DOHH2 (cell line): ENCODE results near the gene SHB.

Experiments used
- H3F3A ChIP-seq: fragments of 200-600 bp; sonication (generic), shearing (Covaris generic); 2 replicates; pipeline ENCODE4 v1.6.0; 2016; ENCODE audit warnings: antibody characterized with exemption, mild to moderate bottlenecking; ENCODE audit not compliant: control insufficient read depth, insufficient read depth
- H3K27ac ChIP-seq: fragments of 200-600 bp; sonication (generic); 2 replicates; pipeline ENCODE4 v1.5.1; 2014; ENCODE audit warnings: low read depth, mild to moderate bottlenecking, low read length, moderate library complexity
- H3K27me3 ChIP-seq: fragments of 200-600 bp; sonication (generic); 2 replicates; pipeline ENCODE4 v1.6.1; 2014; ENCODE audit warnings: mild to moderate bottlenecking, low read length, mixed read lengths; ENCODE audit not compliant: control insufficient read depth
- H3K36me3 ChIP-seq: fragments of 200-600 bp; sonication (generic); 2 replicates; pipeline ENCODE4 v1.6.1; 2014; ENCODE audit warnings: mild to moderate bottlenecking, low read length, moderate library complexity, mixed read lengths; ENCODE audit not compliant: control insufficient read depth
- H3K4me1 ChIP-seq: fragments of 200-600 bp; sonication (generic); 2 replicates; pipeline ENCODE4 v1.6.1; 2014; ENCODE audit warnings: mild to moderate bottlenecking, low read length, mixed read lengths; ENCODE audit not compliant: control insufficient read depth
- H3K4me2 ChIP-seq: fragments of 200-600 bp; sonication (generic); 2 replicates; pipeline ENCODE4 v1.6.0; 2014; ENCODE audit warnings: mild to moderate bottlenecking, low read length, moderate library complexity
- H3K4me3 ChIP-seq: fragments of 200-600 bp; sonication (generic); 2 replicates; pipeline ENCODE4 v1.5.1; 2014; ENCODE audit warnings: mild to moderate bottlenecking, low read length, mixed read lengths
- H3K79me2 ChIP-seq: fragments of 200-600 bp; sonication (generic); 2 replicates; pipeline ENCODE4 v1.6.1; 2014; ENCODE audit warnings: mild to moderate bottlenecking, low read length, mixed read lengths; ENCODE audit not compliant: control insufficient read depth
- H3K9me2 ChIP-seq: fragments of 200-600 bp; sonication (generic); replicated peaks from 2 replicates; pipeline ENCODE4 v1.6.1; 2014; ENCODE audit warnings: mild to moderate bottlenecking, low read length, mixed read lengths; ENCODE audit not compliant: control insufficient read depth
- H3K9me3 ChIP-seq: fragments of 200-600 bp; sonication (generic); 2 replicates; pipeline ENCODE4 v1.6.1; 2014; ENCODE audit warnings: antibody characterized with exemption, low read length, mixed read lengths; ENCODE audit not compliant: control insufficient read depth, insufficient read depth
- H4K20me1 ChIP-seq: fragments of 200-600 bp; sonication (generic); 2 replicates; pipeline ENCODE4 v1.6.0; 2014; ENCODE audit warnings: low read depth, mild to moderate bottlenecking, antibody characterized with exemption, low read length, moderate library complexity; ENCODE audit not compliant: control insufficient read depth, insufficient read depth
- CTCF ChIP-seq: fragments of 200-600 bp; sonication (generic); IDR thresholded peaks from one replicate; pipeline ENCODE4 v1.5.1; 2014; ENCODE audit warnings: antibody characterized with exemption, mild to moderate bottlenecking, low read depth, low read length; ENCODE audit not compliant: poor library complexity, severe bottlenecking
- EZH2phosphoT487 ChIP-seq: fragments of 200-600 bp; sonication (generic); IDR thresholded peaks from 2 replicates; pipeline ENCODE4 v1.6.1; 2017; ENCODE audit warnings: borderline replicate concordance, mild to moderate bottlenecking, antibody characterized with exemption, low read length, moderate library complexity, mixed read lengths

Gene SHB

DNA sequence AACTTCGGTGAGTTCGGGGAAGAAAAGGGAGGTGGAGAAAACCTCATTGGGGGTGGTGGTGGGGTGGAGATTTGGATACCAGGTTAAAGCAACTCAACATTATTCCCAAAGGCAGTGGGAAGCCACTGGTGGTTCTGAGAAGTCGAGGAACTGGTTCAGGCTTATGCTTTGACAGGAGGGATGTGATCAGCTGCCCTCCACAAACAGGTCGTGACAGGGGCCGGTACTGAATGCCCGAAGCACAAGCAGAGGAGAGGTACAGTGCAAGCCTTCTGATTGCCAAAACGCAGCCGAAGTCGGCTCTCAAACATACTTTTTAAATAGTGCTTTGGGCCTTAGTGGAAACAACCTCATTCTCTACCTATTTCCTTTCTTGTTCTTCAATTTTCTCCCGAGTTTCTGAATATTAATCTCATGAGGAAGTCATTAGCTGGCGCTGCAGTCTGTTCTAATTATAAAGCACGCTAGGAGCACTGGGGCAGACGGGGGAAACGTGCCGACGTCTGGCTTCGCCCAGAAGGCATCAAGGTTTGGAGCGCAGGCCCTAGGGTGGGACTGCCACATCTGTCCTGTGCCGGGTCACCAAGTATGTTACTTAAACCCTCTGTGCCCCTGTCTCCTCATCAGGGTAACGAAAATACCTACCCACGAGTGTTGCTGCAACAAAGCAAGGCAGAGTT, 27.3 kb downstream of the SHB start:
- no peak overlapping the region for H3K4me3 ChIP-seq
- no peaks in the 10 kb centered on the region for H3K27me3 ChIP-seq
- H3K4me2 ChIP-seq = no peak overlapping the region
- no peaks in the 10 kb centered on the region for H3K36me3 ChIP-seq
- no peaks in the 10 kb centered on the region for H3K79me2 ChIP-seq
- H3F3A ChIP-seq = no peaks in the 10 kb centered on the region
- TF ChIP-seq CTCF = no peak
- H3K27ac ChIP-seq = no peak overlapping the region
- peaks cover 7% of the 10 kb centered on the region for H3K4me1 ChIP-seq
- no peaks in the 10 kb centered on the region for H3K9me3 ChIP-seq
- H3K9me2 ChIP-seq = no peaks in the 10 kb centered on the region
- no peaks in the 10 kb centered on the region for H4K20me1 ChIP-seq

DNA sequence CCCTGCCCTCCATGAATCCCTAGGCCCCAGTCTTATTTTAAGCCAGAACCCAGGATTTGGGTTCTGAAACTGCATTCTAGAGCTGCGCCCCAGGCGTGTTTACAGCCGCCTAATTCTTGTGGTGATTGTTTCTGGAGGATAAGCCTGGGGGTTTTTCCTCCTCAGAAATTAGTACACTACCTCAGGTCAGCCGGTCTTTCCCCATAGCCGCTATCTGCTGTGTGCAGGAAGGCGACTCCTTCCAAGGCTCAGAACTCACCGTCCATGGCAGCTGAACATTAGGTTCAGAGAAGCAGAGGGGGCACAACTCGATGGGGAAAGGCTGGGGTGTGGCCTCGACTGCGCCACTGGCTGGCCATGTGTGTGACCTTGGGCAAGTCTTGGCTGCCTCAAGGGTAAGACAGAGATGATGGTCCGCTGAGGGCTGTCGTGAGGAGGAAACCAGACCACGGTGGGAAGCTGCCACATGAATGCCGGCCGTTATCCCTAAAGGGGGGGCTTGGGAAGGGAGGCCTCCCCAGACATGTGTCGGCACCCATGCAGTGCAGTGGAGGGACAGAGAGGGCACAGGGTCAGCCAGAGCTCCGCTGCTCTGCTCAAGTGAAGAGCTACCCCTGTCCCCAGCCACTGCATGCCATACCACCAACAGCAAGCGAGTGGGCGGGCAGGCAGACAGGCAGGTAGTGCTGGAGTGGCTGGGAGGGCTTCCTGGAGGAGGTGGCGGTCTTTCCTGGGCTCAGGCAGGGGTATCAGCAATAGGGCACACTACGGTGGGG, 28.9 kb downstream of the SHB start:
- no peak overlapping the region for H3K4me2 ChIP-seq
- no peaks in the 10 kb centered on the region for H3F3A ChIP-seq
- H3K79me2 ChIP-seq = no peaks in the 10 kb centered on the region
- H3K9me3 ChIP-seq = no peaks in the 10 kb centered on the region
- H3K27me3 ChIP-seq = no peaks in the 10 kb centered on the region
- TF ChIP-seq EZH2phosphoT487 (no peak), CTCF (no peak)
- peaks cover 7% of the 10 kb centered on the region for H3K4me1 ChIP-seq
- H3K4me3 ChIP-seq = no peak overlapping the region
- no peaks in the 10 kb centered on the region for H3K9me2 ChIP-seq
- H3K36me3 ChIP-seq = no peaks in the 10 kb centered on the region
- H4K20me1 ChIP-seq = no peaks in the 10 kb centered on the region
- no peak overlapping the region for H3K27ac ChIP-seq

DNA sequence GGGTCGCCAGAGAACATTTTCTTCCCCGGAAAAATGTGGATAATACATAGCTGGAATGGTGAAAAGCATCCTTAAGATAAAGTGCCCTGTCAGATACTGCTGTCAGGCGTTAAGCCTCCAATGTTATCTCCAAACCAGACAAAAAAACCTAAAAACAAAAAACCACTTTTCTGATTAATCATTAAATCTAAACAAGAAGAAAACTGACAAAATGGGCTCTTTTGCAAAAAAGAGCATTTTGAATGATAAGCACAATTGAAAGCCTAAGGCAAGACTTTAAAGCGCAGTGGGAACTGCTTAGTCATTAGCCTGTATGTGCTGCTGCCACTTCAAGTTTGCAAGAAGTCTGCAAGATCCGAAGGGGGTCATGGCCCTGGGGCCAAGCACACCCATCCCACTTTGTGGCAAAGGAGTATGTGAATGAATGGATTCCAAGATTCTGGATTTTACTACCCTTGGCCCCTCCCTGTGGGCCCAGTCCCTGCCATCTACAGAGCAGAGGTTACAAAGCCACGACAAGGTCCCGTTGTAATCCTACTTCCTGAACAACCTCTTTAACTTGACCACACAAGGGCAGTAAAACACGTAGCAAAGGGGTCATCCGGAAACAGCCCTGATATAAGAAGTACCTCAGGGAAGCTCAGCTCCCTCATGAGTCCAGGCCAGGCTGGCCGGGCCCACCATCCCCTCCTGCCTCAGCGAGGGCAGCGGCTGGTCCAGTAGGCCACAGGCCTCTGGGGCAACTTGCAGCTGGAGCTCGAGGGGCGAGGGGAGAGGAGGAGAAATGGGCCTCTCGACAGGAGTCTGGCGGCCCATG, 29.7 kb downstream of the SHB start:
- H3K4me2 ChIP-seq = no peak overlapping the region
- peaks cover 7% of the 10 kb centered on the region for H3K4me1 ChIP-seq

More for the DNA sequence above, 29.7 kb downstream of the SHB start:
- TF ChIP-seq EZH2phosphoT487 = no peak
- no peak for TF ChIP-seq CTCF
- no peak overlapping the region for H3K4me3 ChIP-seq
- no peaks in the 10 kb centered on the region for H3K9me2 ChIP-seq
- H3K27ac ChIP-seq = no peak overlapping the region
- H3K79me2 ChIP-seq = no peaks in the 10 kb centered on the region
- H3F3A ChIP-seq = no peaks in the 10 kb centered on the region
- H4K20me1 ChIP-seq = no peaks in the 10 kb centered on the region
- no peaks in the 10 kb centered on the region for H3K9me3 ChIP-seq
- H3K36me3 ChIP-seq = no peaks in the 10 kb centered on the region
- H3K27me3 ChIP-seq = no peaks in the 10 kb centered on the region
